Measurements from ENCODE around the gene KRTAP5-8.
"Not testable (repeated sequence)": the region's sequence is repeated elsewhere in the genome, so short reads cannot be mapped to it uniquely, and the experiment has no call there.

The KRTAP5-8 gene

GRCh38 chr11:71582969-71583368 lies 45.1 kb downstream of the KRTAP5-8 start:
- H3K4me3 ChIP-seq (ENCODE audit: low read length in 2 of 2); H3K9ac ChIP-seq (ENCODE audit: low read depth in 1 of 2, low read length in 2 of 2); H3K27me3 ChIP-seq (ENCODE audit: control insufficient read depth in 2 of 2, insufficient read depth in 2 of 2, low read length in 2 of 2); H3K27ac ChIP-seq (ENCODE audit: low read depth in 2 of 2, low read length in 2 of 2); H3K9me3 ChIP-seq (ENCODE audit: control insufficient read depth in 2 of 2, low read length in 2 of 2); H3K36me3 ChIP-seq (ENCODE audit: control insufficient read depth in 2 of 2, insufficient read depth in 2 of 2, low read length in 2 of 2); H3K4me1 ChIP-seq (ENCODE audit: control insufficient read depth in 2 of 2, insufficient read depth in 2 of 2, low read length in 2 of 2): not testable (repeated sequence)

GRCh38 chr11:71585673-71586072 lies 47.8 kb downstream of the KRTAP5-8 start:
- not testable (repeated sequence) for H3K9me3 ChIP-seq (ENCODE audit: control insufficient read depth in 2 of 2, low read length in 2 of 2); H3K4me3 ChIP-seq (ENCODE audit: low read length in 2 of 2); H3K9ac ChIP-seq (ENCODE audit: low read depth in 1 of 2, low read length in 2 of 2); H3K36me3 ChIP-seq (ENCODE audit: control insufficient read depth in 2 of 2, insufficient read depth in 2 of 2, low read length in 2 of 2); H3K27me3 ChIP-seq (ENCODE audit: control insufficient read depth in 2 of 2, insufficient read depth in 2 of 2, low read length in 2 of 2); H3K4me1 ChIP-seq (ENCODE audit: control insufficient read depth in 2 of 2, insufficient read depth in 2 of 2, low read length in 2 of 2); H3K27ac ChIP-seq (ENCODE audit: low read depth in 2 of 2, low read length in 2 of 2)

DNA sequence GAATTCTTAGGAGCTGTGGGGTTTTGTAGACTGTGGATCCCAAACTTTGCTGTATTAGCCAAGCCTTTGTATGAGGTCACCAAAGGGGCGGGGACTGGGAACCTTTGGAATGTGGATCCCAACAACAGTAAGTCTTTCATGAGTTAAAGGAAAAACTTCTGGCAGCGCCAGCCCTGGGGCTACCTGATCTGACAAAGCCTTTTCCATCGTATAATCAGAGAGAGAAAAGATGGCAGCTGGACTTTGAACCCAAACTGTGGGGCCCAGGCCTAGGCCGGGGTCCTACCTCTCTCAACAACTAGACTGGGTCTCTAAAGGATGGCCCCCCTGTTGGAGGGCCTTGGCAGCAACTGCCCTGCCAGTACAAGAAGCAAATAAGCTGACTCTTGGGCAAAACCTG lies 50.5 kb downstream of the KRTAP5-8 start:
- H3K27ac ChIP-seq (ENCODE audit: low read depth in 2 of 2, low read length in 2 of 2); H3K9me3 ChIP-seq (ENCODE audit: control insufficient read depth in 2 of 2, low read length in 2 of 2); H3K4me3 ChIP-seq (ENCODE audit: low read length in 2 of 2); H3K36me3 ChIP-seq (ENCODE audit: control insufficient read depth in 2 of 2, insufficient read depth in 2 of 2, low read length in 2 of 2); H3K27me3 ChIP-seq (ENCODE audit: control insufficient read depth in 2 of 2, insufficient read depth in 2 of 2, low read length in 2 of 2); H3K4me1 ChIP-seq (ENCODE audit: control insufficient read depth in 2 of 2, insufficient read depth in 2 of 2, low read length in 2 of 2); H3K9ac ChIP-seq (ENCODE audit: low read depth in 1 of 2, low read length in 2 of 2): not testable (repeated sequence)

Data from mucosa of rectum (tissue), 2 donors.